ENCODE measurements around the gene BPI.

DNA sequence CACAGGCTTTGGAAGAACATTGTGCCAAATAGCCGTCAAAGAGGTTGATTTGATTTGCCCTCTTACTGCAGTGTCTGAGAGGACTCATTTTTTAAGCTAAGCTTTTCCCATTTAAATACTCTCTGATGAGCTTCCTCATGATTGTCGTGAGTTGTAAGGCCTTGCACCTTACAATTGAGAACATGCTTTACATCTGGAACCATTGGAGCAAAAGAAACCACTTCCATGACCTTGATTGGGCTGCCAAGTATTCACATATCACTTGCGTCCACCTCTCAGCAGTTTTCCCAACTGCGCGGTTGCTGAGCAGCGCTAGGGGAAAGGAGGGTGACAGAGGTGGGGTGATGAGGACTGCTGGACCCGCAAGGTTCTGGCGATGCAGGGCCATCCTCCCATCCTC lies 30.1 kb downstream of the BPI start:
- TF ChIP-seq, protein P1, sequence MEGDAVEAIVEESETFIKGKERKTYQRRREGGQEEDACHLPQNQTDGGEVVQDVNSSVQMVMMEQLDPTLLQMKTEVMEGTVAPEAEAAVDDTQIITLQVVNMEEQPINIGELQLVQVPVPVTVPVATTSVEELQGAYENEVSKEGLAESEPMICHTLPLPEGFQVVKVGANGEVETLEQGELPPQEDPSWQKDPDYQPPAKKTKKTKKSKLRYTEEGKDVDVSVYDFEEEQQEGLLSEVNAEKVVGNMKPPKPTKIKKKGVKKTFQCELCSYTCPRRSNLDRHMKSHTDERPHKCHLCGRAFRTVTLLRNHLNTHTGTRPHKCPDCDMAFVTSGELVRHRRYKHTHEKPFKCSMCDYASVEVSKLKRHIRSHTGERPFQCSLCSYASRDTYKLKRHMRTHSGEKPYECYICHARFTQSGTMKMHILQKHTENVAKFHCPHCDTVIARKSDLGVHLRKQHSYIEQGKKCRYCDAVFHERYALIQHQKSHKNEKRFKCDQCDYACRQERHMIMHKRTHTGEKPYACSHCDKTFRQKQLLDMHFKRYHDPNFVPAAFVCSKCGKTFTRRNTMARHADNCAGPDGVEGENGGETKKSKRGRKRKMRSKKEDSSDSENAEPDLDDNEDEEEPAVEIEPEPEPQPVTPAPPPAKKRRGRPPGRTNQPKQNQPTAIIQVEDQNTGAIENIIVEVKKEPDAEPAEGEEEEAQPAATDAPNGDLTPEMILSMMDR (IDR thresholded peaks at IDR 0.05), result no peak
- TF ChIP-seq ZFX (IDR thresholded peaks at IDR 0.05; ENCODE audit: borderline replicate concordance), result no peak

Measured in 22Rv1 (cell line).